ENCODE measurements around the gene POLD1.

DNA sequence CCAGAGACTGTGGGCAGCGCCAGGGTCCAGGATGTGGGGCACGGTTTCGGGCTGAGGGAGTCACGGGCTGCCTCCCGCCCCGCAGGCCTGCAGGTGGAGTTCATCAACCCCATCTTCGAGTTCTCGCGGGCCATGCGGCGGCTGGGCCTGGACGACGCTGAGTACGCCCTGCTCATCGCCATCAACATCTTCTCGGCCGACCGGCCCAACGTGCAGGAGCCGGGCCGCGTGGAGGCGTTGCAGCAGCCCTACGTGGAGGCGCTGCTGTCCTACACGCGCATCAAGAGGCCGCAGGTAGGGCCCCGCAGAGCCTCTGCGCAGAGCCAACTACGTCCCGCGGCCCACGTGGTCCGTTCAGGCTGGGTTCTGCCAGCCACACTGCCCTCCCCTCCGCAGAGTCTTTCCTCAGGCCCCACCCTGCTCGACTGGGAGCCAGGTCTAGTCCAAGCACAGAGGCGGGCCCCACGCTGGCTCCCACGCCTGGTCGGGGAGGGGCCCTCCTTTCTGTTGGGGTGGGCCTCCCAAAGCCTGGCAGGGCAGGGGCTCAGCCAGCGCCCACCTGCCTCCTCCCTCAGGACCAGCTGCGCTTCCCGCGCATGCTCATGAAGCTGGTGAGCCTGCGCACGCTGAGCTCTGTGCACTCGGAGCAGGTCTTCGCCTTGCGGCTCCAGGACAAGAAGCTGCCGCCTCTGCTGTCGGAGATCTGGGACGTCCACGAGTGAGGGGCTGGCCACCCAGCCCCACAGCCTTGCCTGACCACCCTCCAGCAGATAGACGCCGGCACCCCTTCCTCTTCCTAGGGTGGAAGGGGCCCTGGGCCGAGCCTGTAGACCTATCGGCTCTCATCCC, 2.0 kb upstream of the POLD1 start:
- TF ChIP-seq CTCF (conservative IDR thresholded peaks at IDR 0.05; ENCODE audit: low read length) (no peak), EZH2phosphoT487 (IDR thresholded peaks at IDR 0.05; ENCODE audit: borderline replicate concordance, low read depth, low read length) (no peak)

Data from OCI-LY7 (cell line).